Astrocyte of the cerebellum (primary cell): ENCODE results near the gene TMEM92.

Experiments used
- DNase-seq: peaks from one replicate; pipeline ENCODE4 v3.0.0-alpha.2; 2011; ENCODE audit warnings: low read depth
- H3K4me3 ChIP-seq: 2 replicates; pipeline ENCODE4 v1.5.1; 2011; ENCODE audit warnings: mild to moderate bottlenecking, low read depth, low read length, moderate library complexity
- in situ Hi-C: cut with HindIII; loops from 2 replicates; pipeline ENCODE4 v1.10.0; 2017; ENCODE audit warnings: low sequenced_read_pairs
- TF ChIP-seq, protein P1 (sequence below): IDR thresholded peaks from 2 replicates; pipeline ENCODE4 v1.5.1; 2012; ENCODE audit warnings: low read length, low read depth, moderate library complexity, mild to moderate bottlenecking; ENCODE audit errors: missing control alignments

The TMEM92 gene

DNA sequence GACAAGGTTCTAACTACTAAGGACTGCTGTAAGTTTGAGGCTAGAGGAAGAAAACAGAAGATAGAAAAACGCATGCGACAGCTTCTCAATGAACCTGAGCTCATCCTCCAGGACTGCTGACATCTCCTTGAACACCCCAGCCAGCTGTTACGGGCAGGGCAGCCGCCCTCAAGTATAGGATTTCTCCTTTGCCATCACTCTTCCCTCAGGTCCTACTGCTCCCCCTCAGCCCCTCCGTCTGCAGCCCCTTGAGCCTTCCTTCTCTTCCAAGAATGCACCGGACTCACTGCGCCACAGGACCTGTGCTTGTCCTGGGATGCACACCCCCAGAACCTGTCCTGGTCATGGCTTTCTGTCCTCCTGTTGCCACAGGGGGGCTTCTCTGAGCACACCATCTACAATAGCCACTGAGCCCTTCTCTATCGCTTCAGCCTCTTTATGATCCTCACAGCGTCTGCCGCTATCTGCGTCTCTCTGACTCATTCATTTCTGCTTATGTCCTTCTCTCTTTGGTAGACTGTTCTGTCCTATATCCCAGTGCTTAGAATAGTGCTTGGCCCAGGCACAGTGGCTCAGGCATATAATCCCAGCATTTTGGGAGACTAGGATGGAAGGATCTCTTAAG lies 56.0 kb downstream of the TMEM92 start:
- TF ChIP-seq, protein P1, sequence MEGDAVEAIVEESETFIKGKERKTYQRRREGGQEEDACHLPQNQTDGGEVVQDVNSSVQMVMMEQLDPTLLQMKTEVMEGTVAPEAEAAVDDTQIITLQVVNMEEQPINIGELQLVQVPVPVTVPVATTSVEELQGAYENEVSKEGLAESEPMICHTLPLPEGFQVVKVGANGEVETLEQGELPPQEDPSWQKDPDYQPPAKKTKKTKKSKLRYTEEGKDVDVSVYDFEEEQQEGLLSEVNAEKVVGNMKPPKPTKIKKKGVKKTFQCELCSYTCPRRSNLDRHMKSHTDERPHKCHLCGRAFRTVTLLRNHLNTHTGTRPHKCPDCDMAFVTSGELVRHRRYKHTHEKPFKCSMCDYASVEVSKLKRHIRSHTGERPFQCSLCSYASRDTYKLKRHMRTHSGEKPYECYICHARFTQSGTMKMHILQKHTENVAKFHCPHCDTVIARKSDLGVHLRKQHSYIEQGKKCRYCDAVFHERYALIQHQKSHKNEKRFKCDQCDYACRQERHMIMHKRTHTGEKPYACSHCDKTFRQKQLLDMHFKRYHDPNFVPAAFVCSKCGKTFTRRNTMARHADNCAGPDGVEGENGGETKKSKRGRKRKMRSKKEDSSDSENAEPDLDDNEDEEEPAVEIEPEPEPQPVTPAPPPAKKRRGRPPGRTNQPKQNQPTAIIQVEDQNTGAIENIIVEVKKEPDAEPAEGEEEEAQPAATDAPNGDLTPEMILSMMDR, result no peak
- no peak for DNase-seq
- in situ Hi-C loops, result no loop called here
- no peak overlapping the region for H3K4me3 ChIP-seq
